Measurements from ENCODE around the gene NDUFS6. TPM values are rescaled to one million over a fixed set of nuclear protein-coding genes. Genes with fewer than 3 reads are reported as not detected.
A peak's percentile ranks its signal among the peaks of the same experiment; 100 is the strongest.

The NDUFS6 gene
- total and polyA plus RNA-seq, 2 of the 8 experiments (the other 6 are each of a cell fraction or from before 2014, with no cell fraction given): 72.7 to 191 TPM

DNA sequence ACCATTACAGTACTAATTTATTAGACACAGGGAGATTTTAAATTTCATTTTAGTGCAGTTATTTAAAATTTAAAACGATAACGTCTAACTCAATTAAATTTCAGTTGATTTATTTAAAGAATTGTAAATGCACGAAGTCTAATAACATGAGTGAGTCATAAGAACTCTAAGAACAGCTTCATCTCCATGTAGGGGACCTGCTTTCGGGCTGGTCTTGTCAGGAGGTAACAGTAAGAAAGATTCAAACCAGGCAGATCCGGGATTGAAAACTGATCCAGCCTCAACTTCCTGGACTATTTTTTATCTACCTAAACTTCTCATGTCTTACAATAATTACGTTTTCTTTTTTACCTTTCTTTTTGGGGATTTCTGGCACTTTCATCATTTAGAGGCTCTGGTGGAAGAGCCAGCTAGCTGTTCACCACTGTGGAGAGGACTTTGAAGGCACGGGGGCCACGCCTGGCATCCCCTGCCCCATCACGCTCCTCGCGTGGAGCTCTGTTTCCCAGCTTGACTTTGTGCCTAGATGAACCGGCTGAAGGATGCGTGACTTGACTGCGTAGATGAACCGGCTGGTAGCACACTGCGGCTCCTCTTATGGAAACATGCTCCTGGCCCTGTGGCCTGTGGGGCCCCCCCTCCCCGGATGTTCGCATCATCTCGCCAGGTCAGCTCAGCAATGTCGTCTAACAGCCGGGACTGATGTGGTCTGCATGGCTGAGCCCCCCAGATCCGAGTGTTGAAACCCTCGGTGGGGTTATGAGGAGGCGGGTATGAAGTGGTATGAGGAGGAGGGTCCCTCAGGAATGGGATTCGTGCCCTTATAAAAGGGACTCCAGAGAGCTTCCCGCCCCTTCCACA, 26.0 kb downstream of the NDUFS6 start:
- H4K8ac ChIP-seq (ENCODE audit: extremely low read depth, insufficient read depth, low read length): no peak overlapping the region
- no peak overlapping the region for H3K4ac ChIP-seq (replicated peaks; ENCODE audit: insufficient read length, low read depth, low read length)
- H2BK15ac ChIP-seq (ENCODE audit: low read length): no peak overlapping the region
- H2BK20ac ChIP-seq (ENCODE audit: low read length): no peak overlapping the region
- peak overlapping the region in 2 of 4 experiments; percentile 16 to 47; a peak in 3 of 8 replicates for H3K4me3 ChIP-seq (ENCODE audit: extremely low read depth in 1 of 4, insufficient read depth in 2 of 4, low read depth in 3 of 4, low read length in 4 of 4)
- peak overlapping the region; percentile 48; the same call in 1 of the 2 replicates for H3K18ac ChIP-seq (ENCODE audit: extremely low read depth, low read length)
- peak overlapping the region; percentile 50 to 53 for H3K4me2 ChIP-seq (ENCODE audit: insufficient read depth in 1 of 2, low read depth in 2 of 2, low read length in 2 of 2)
- no peaks in the 10 kb centered on the region for H3K9me3 ChIP-seq (ENCODE audit: insufficient read depth in 2 of 2, low read depth in 1 of 2, low read length in 1 of 2)
- WGBS, 2 experiments (ENCODE audit: extremely low coverage in 1 of 2, insufficient coverage in 1 of 2, insufficient read length in 1 of 2, insufficient replicate concordance in 2 of 2, low coverage in 1 of 2, low lambda C conversion rate in 2 of 2, missing lambda C conversion rate in 1 of 2): 89% methylated on average over 24 of the region's 26 CpGs; no CpG with 5 or more reads in 1 of the 2 experiments
- peak overlapping the region; percentile 56; the same call in 1 of the 2 replicates for H2BK5ac ChIP-seq (ENCODE audit: low read depth, low read length)
- H3K79me1 ChIP-seq (ENCODE audit: low read depth, low read length): peaks cover 2% of the 10 kb centered on the region; the same call in 1 of the 2 replicates
- no peak overlapping the region for H3K27ac ChIP-seq (ENCODE audit: low read depth, low read length)
- ChIA-PET CTCF (ENCODE audit: partially characterized antibody) (interaction anchor here (1.8 kb wide), 1 partner anchor 41 kb away, joined by 4 read pairs; no protein-coding TSS in a partner anchor), POLR2A (ENCODE audit: partially characterized antibody) (interaction anchor here (1.0 to 2.3 kb wide), 3 partner anchors 8 to 59 kb away, joined by 4 to 12 read pairs (median 4); partner anchors contain the start of genes MRPL36 and NDUFS6)
- DNase-seq (ENCODE audit: low read depth in 1 of 2, low spot score in 2 of 2) (no peak), FAIRE-seq (no peak)
- H4K91ac ChIP-seq (replicated peaks; ENCODE audit: insufficient read length, low read length): no peak overlapping the region
- H3K14ac ChIP-seq (ENCODE audit: insufficient read length): no peak overlapping the region
- H3K23me2 ChIP-seq (ENCODE audit: low read depth, low read length): no peaks in the 10 kb centered on the region; the same call in 1 of the 2 replicates
- peaks cover 0 to 13% (median 7%) of the 10 kb centered on the region in 4 experiments; a peak in 6 of 7 replicates for H3K4me1 ChIP-seq (replicated peaks in 1 of 4; ENCODE audit: control insufficient read depth in 3 of 4, insufficient read depth in 4 of 4, low read length in 3 of 4)
- no peaks in the 10 kb centered on the region for H3K79me2 ChIP-seq (ENCODE audit: control insufficient read depth in 1 of 2, insufficient read depth in 2 of 2, low read length in 2 of 2)
- H4K20me1 ChIP-seq (replicated peaks in 1 of 2; ENCODE audit: control insufficient read depth in 1 of 2, insufficient read depth in 2 of 2, low read length in 2 of 2): peaks cover 0 to 2% of the 10 kb centered on the region in 2 experiments
- no peak overlapping the region for H2AK5ac ChIP-seq (ENCODE audit: low read depth, low read length)
- no peak overlapping the region for H4K5ac ChIP-seq (ENCODE audit: insufficient read length, low read depth, low read length)
- H2AFZ ChIP-seq (ENCODE audit: low read length): no peak overlapping the region
- no peak overlapping the region for H2BK120ac ChIP-seq (replicated peaks; ENCODE audit: low read depth, low read length)
- H3K56ac ChIP-seq (replicated peaks; ENCODE audit: insufficient read length, low read depth, low read length): no peak overlapping the region
- H3K9ac ChIP-seq (replicated peaks in 1 of 4; ENCODE audit: extremely low read depth in 1 of 4, low read depth in 3 of 4, low read length in 3 of 4): no peak overlapping the region
- no peak overlapping the region for H3K23ac ChIP-seq (ENCODE audit: insufficient read length)
- peaks cover 0 to under 1% (median 0%) of the 10 kb centered on the region in 4 experiments; a peak in 1 of 8 replicates for H3K36me3 ChIP-seq (ENCODE audit: control insufficient read depth in 2 of 4, insufficient read depth in 4 of 4, low read length in 3 of 4)
- H3K27me3 ChIP-seq (replicated peaks in 1 of 4; ENCODE audit: control insufficient read depth in 3 of 4, extremely low read depth in 1 of 4, insufficient read depth in 3 of 4, low read length in 3 of 4): no peaks in the 10 kb centered on the region
- H2BK12ac ChIP-seq (ENCODE audit: low read depth, low read length): 0 out of 2 replicates have a peak overlapping the region, but pooled peaks have one; percentile 39
- TF ChIP-seq JUN (IDR thresholded peaks at IDR 0.05; ENCODE audit: low read depth, low read length) (no peak), KDM4A (IDR thresholded peaks at IDR 0.05; ENCODE audit: low read depth, low read length, severe bottlenecking) (no peak), SIRT6 (IDR thresholded peaks at IDR 0.05; ENCODE audit: low read length) (no peak), ASH2L (IDR thresholded peaks at IDR 0.05; ENCODE audit: low read length) (no peak), CREB1 (IDR thresholded peaks at IDR 0.05) (no peak), SP4 (IDR thresholded peaks at IDR 0.05; ENCODE audit: low read length) (no peak), RXRA (IDR thresholded peaks at IDR 0.05; ENCODE audit: insufficient read depth, low read depth, low read length) (no peak), YY1 (IDR thresholded peaks at IDR 0.05; ENCODE audit: low read depth, low read length) (no peak), JUND (IDR thresholded peaks at IDR 0.05; ENCODE audit: low read length) (no peak)
